Upper lobe of right lung (tissue), 1 donor: ENCODE measurements around the gene ZEB2. TPM values are rescaled to one million over a fixed set of nuclear protein-coding genes. Genes with fewer than 3 reads are reported as not detected.

ENCODE experiments used
- ATAC-seq: fragments of 200-7000 bp; cut with Tn5 transposase; one replicate; pipeline ENCODE4 v1.9.1; 2020; ENCODE audit warnings: mild to moderate bottlenecking, moderate library complexity
- DNase-seq: peaks from one replicate; pipeline ENCODE4 v3.0.0-alpha.2; 2020
- H3K27ac ChIP-seq: fragments of 200-600 bp; one replicate; pipeline ENCODE4 v1.8.0; 2022
- H3K27me3 ChIP-seq: fragments of 200-600 bp; one replicate; pipeline ENCODE4 v1.8.0; 2022; ENCODE audit warnings: mild to moderate bottlenecking
- H3K36me3 ChIP-seq: fragments of 200-600 bp; one replicate; pipeline ENCODE4 v1.8.0; 2022
- H3K4me1 ChIP-seq: fragments of 200-600 bp; one replicate; pipeline ENCODE4 v1.8.0; 2022
- H3K4me3 ChIP-seq: fragments of 200-600 bp; one replicate; pipeline ENCODE4 v1.8.0; 2022; ENCODE audit warnings: mild to moderate bottlenecking
- H3K9me3 ChIP-seq: fragments of 200-600 bp; one replicate; pipeline ENCODE4 v1.8.0; 2022
- CTCF ChIP-seq: fragments of 200-600 bp; IDR thresholded peaks from one replicate; pipeline ENCODE4 v1.8.0; 2022; ENCODE audit warnings: antibody characterized with exemption
- intact Hi-C: fragments of 100-400 bp; cut with DNase I; formaldehyde crosslinking; loops from one replicate; pipeline ENCODE4 v1.11.0; 2022
- total RNA-seq: library from RNA; stranded (reverse); fragmentation: NEBNext Ultra II Directional; extraction: Animal tissue kit (Norgen Biotek cat#: 25700); gene quantifications from one replicate; pipeline ENCODE4 v1.2.1, GENCODE V29; 2021
- donor health status: DM: no; HTN: yes; CAD: no; lungs with severe emphysema.

The ZEB2 gene
- total RNA-seq, 1 donor from 2014 or later, result 178 TPM

GRCh38 chr2:144379851-144380311, 140.0 kb downstream of the ZEB2 start:
- ATAC-seq (peak; percentile 13), DNase-seq (no peak)
- H3K4me3 ChIP-seq, result peak overlapping the region; percentile 17
- intact Hi-C loops, result no loop called here
- peaks cover 5% of the 10 kb centered on the region for H3K4me1 ChIP-seq
- no peaks in the 10 kb centered on the region for H3K9me3 ChIP-seq
- H3K36me3 ChIP-seq, result no peaks in the 10 kb centered on the region
- peak overlapping the region; percentile 53 for H3K27ac ChIP-seq
- no peak for TF ChIP-seq CTCF
- H3K27me3 ChIP-seq, result no peaks in the 10 kb centered on the region

- TF ChIP-seq CTCF, result no peak
- no peaks in the 10 kb centered on the region for H3K9me3 ChIP-seq
- no peak overlapping the region for H3K4me3 ChIP-seq
- no peaks in the 10 kb centered on the region for H3K27me3 ChIP-seq
- DNase-seq (no peak), ATAC-seq (no peak)
- H3K4me1 ChIP-seq, result peaks cover 12% of the 10 kb centered on the region
- no peak overlapping the region for H3K27ac ChIP-seq
- intact Hi-C loops, result no loop called here
- no peaks in the 10 kb centered on the region for H3K36me3 ChIP-seq
Observed at GRCh38 chr2:144378551-144378950, 141.4 kb downstream of the ZEB2 start.

GRCh38 chr2:144377914-144378313, 142.0 kb downstream of the ZEB2 start:
- H3K9me3 ChIP-seq, result no peaks in the 10 kb centered on the region
- intact Hi-C loops, result no loop called here
- DNase-seq, result no peak
- no peak overlapping the region for H3K27ac ChIP-seq
- TF ChIP-seq CTCF, result no peak
- H3K4me3 ChIP-seq, result no peak overlapping the region
- ATAC-seq, result peak; percentile 57
- no peaks in the 10 kb centered on the region for H3K36me3 ChIP-seq
- H3K27me3 ChIP-seq, result no peaks in the 10 kb centered on the region
- peaks cover 18% of the 10 kb centered on the region for H3K4me1 ChIP-seq

GRCh38 chr2:144376926-144377325, 143.0 kb downstream of the ZEB2 start:
- TF ChIP-seq CTCF, result no peak
- Histone ChIP-seq H3K36me3 (no peaks in the 10 kb centered on the region), H3K9me3 (no peaks in the 10 kb centered on the region), H3K4me1 (peaks cover 23% of the 10 kb centered on the region), H3K27ac (no peak overlapping the region), H3K4me3 (no peak overlapping the region), H3K27me3 (no peaks in the 10 kb centered on the region)
- intact Hi-C loops, result no loop called here
- DNase-seq, result no peak
- ATAC-seq, result no peak

GRCh38 chr2:144376460-144376859, 143.5 kb downstream of the ZEB2 start:
- Histone ChIP-seq H3K9me3 (no peaks in the 10 kb centered on the region), H3K27me3 (no peaks in the 10 kb centered on the region), H3K36me3 (no peaks in the 10 kb centered on the region), H3K4me3 (no peak overlapping the region), H3K4me1 (peaks cover 20% of the 10 kb centered on the region), H3K27ac (no peak overlapping the region)
- peak; percentile 49 for ATAC-seq
- intact Hi-C loops, result no loop called here
- DNase-seq, result no peak
- TF ChIP-seq CTCF, result no peak

GRCh38 chr2:144374163-144374661, 145.7 kb downstream of the ZEB2 start:
- intact Hi-C loops, result no loop called here
- DNase-seq (no peak), ATAC-seq (peak; percentile 50)

More at GRCh38 chr2:144374163-144374661, 145.7 kb downstream of the ZEB2 start:
- Histone ChIP-seq H3K4me1 (peaks cover 20% of the 10 kb centered on the region), H3K36me3 (no peaks in the 10 kb centered on the region), H3K27me3 (no peaks in the 10 kb centered on the region), H3K9me3 (no peaks in the 10 kb centered on the region), H3K27ac (no peak overlapping the region), H3K4me3 (no peak overlapping the region)
- no peak for TF ChIP-seq CTCF
